Measurements from ENCODE around the gene HAT1. TPM values are rescaled to one million over a fixed set of nuclear protein-coding genes. Genes with fewer than 3 reads are reported as not detected.
A peak's percentile ranks its signal among the peaks of the same experiment; 100 is the strongest.

The HAT1 gene
- polyA plus RNA-seq, 4 donors, result 14.5 to 39.3 (median 30.5) TPM

- Histone ChIP-seq H3K4me1 (ENCODE audit: control insufficient read depth in 3 of 3, insufficient read depth in 2 of 3, low read depth in 1 of 3, low read length in 2 of 3) (no peaks in the 10 kb centered on the region), H3K9me3 (ENCODE audit: control insufficient read depth in 2 of 2, insufficient read depth in 1 of 2, low read depth in 1 of 2, low read length in 1 of 2) (peaks cover 0 to 12% of the 10 kb centered on the region in 2 donors), H3K4me3 (ENCODE audit: low read depth in 1 of 3, low read length in 3 of 3) (no peak overlapping the region), H3K27ac (ENCODE audit: low read depth in 1 of 3, low read length in 2 of 3) (no peak overlapping the region), H3K36me3 (ENCODE audit: control insufficient read depth in 3 of 3, insufficient read depth in 2 of 3, low read depth in 1 of 3, low read length in 3 of 3) (no peaks in the 10 kb centered on the region), H3K27me3 (ENCODE audit: control insufficient read depth in 3 of 3, insufficient read depth in 3 of 3, low read length in 3 of 3) (peaks cover 0 to 31% (median 2%) of the 10 kb centered on the region in 3 donors)
- 48 to 62% (median 60%) methylated on average over 2 of the region's 2 CpGs for WGBS, 3 donors
- FAIRE-seq, result peak; percentile 86
- no peak for DNase-seq
Measured at GRCh38 chr2:171902840-171903420, 19.3 kb upstream of the HAT1 start.

GRCh38 chr2:171908235-171908634, 14.0 kb upstream of the HAT1 start:
- FAIRE-seq (no peak), DNase-seq (no peak)
- Histone ChIP-seq H3K36me3 (ENCODE audit: control insufficient read depth in 3 of 3, insufficient read depth in 2 of 3, low read depth in 1 of 3, low read length in 3 of 3) (no peaks in the 10 kb centered on the region), H3K27me3 (ENCODE audit: control insufficient read depth in 3 of 3, insufficient read depth in 3 of 3, low read length in 3 of 3) (peaks cover 0 to 35% (median 2%) of the 10 kb centered on the region in 3 donors), H3K27ac (ENCODE audit: low read depth in 1 of 3, low read length in 2 of 3) (no peak overlapping the region), H3K4me3 (ENCODE audit: low read depth in 1 of 3, low read length in 3 of 3) (no peak overlapping the region), H3K4me1 (ENCODE audit: control insufficient read depth in 3 of 3, insufficient read depth in 2 of 3, low read depth in 1 of 3, low read length in 2 of 3) (no peaks in the 10 kb centered on the region), H3K9me3 (ENCODE audit: control insufficient read depth in 2 of 2, insufficient read depth in 1 of 2, low read depth in 1 of 2, low read length in 1 of 2) (no peaks in the 10 kb centered on the region)
- 89 to 93% (median 91%) methylated on average over 1 of the region's 1 CpG for WGBS, 3 donors

GRCh38 chr2:171909266-171909665, 13.0 kb upstream of the HAT1 start:
- no peak overlapping the region for H3K27ac ChIP-seq (ENCODE audit: low read depth in 1 of 3, low read length in 2 of 3)
- H3K9me3 ChIP-seq (ENCODE audit: control insufficient read depth in 2 of 2, insufficient read depth in 1 of 2, low read depth in 1 of 2, low read length in 1 of 2), result no peaks in the 10 kb centered on the region
- 84 to 98% (median 89%) methylated on average over 3 of the region's 3 CpGs for WGBS, 3 donors
- no peak for FAIRE-seq
- H3K27me3 ChIP-seq (ENCODE audit: control insufficient read depth in 3 of 3, insufficient read depth in 3 of 3, low read length in 3 of 3), result peaks cover 0 to 36% (median 0%) of the 10 kb centered on the region in 3 donors
- no peak for DNase-seq
- no peaks in the 10 kb centered on the region for H3K4me1 ChIP-seq (ENCODE audit: control insufficient read depth in 3 of 3, insufficient read depth in 2 of 3, low read depth in 1 of 3, low read length in 2 of 3)
- no peak overlapping the region for H3K4me3 ChIP-seq (ENCODE audit: low read depth in 1 of 3, low read length in 3 of 3)
- no peaks in the 10 kb centered on the region for H3K36me3 ChIP-seq (ENCODE audit: control insufficient read depth in 3 of 3, insufficient read depth in 2 of 3, low read depth in 1 of 3, low read length in 3 of 3)

- Histone ChIP-seq H3K36me3 (ENCODE audit: control insufficient read depth in 3 of 3, insufficient read depth in 2 of 3, low read depth in 1 of 3, low read length in 3 of 3) (no peaks in the 10 kb centered on the region), H3K27ac (ENCODE audit: low read depth in 1 of 3, low read length in 2 of 3) (no peak overlapping the region), H3K4me1 (ENCODE audit: control insufficient read depth in 3 of 3, insufficient read depth in 2 of 3, low read depth in 1 of 3, low read length in 2 of 3) (no peaks in the 10 kb centered on the region), H3K27me3 (ENCODE audit: control insufficient read depth in 3 of 3, insufficient read depth in 3 of 3, low read length in 3 of 3) (peaks cover 0 to 27% (median 0%) of the 10 kb centered on the region in 3 donors), H3K4me3 (ENCODE audit: low read depth in 1 of 3, low read length in 3 of 3) (no peak overlapping the region), H3K9me3 (ENCODE audit: control insufficient read depth in 2 of 2, insufficient read depth in 1 of 2, low read depth in 1 of 2, low read length in 1 of 2) (no peaks in the 10 kb centered on the region)
- DNase-seq (no peak), FAIRE-seq (no peak)
- WGBS, 3 donors, result 29 to 44% (median 37%) methylated on average over 1 of the region's 1 CpG
Measured at GRCh38 chr2:171910494-171910893, 11.8 kb upstream of the HAT1 start.

- Histone ChIP-seq H3K36me3 (ENCODE audit: control insufficient read depth in 3 of 3, insufficient read depth in 2 of 3, low read depth in 1 of 3, low read length in 3 of 3) (no peaks in the 10 kb centered on the region), H3K4me1 (ENCODE audit: control insufficient read depth in 3 of 3, insufficient read depth in 2 of 3, low read depth in 1 of 3, low read length in 2 of 3) (no peaks in the 10 kb centered on the region), H3K27me3 (ENCODE audit: control insufficient read depth in 3 of 3, insufficient read depth in 3 of 3, low read length in 3 of 3) (peaks cover 0 to 20% (median 0%) of the 10 kb centered on the region in 3 donors), H3K27ac (ENCODE audit: low read depth in 1 of 3, low read length in 2 of 3) (no peak overlapping the region), H3K4me3 (ENCODE audit: low read depth in 1 of 3, low read length in 3 of 3) (no peak overlapping the region), H3K9me3 (ENCODE audit: control insufficient read depth in 2 of 2, insufficient read depth in 1 of 2, low read depth in 1 of 2, low read length in 1 of 2) (no peaks in the 10 kb centered on the region)
- FAIRE-seq (no peak), DNase-seq (no peak)
- 80 to 82% (median 80%) methylated on average over 3 of the region's 3 CpGs for WGBS, 3 donors
Measured at GRCh38 chr2:171913517-171913916, 8.7 kb upstream of the HAT1 start.

GRCh38 chr2:171919453-171919852, 2.8 kb upstream of the HAT1 start:
- Histone ChIP-seq H3K27ac (ENCODE audit: low read depth in 1 of 3, low read length in 2 of 3) (no peak overlapping the region), H3K4me3 (ENCODE audit: low read depth in 1 of 3, low read length in 3 of 3) (no peak overlapping the region), H3K9me3 (ENCODE audit: control insufficient read depth in 2 of 2, insufficient read depth in 1 of 2, low read depth in 1 of 2, low read length in 1 of 2) (no peaks in the 10 kb centered on the region), H3K27me3 (ENCODE audit: control insufficient read depth in 3 of 3, insufficient read depth in 3 of 3, low read length in 3 of 3) (no peaks in the 10 kb centered on the region), H3K4me1 (ENCODE audit: control insufficient read depth in 3 of 3, insufficient read depth in 2 of 3, low read depth in 1 of 3, low read length in 2 of 3) (peaks cover 2 to 8% (median 4%) of the 10 kb centered on the region in 3 donors), H3K36me3 (ENCODE audit: control insufficient read depth in 3 of 3, insufficient read depth in 2 of 3, low read depth in 1 of 3, low read length in 3 of 3) (no peaks in the 10 kb centered on the region)
- 78 to 89% (median 88%) methylated on average over 2 of the region's 2 CpGs for WGBS, 3 donors
- DNase-seq (no peak), FAIRE-seq (no peak)

GRCh38 chr2:171921970-171922229, 361 bp upstream of the HAT1 start:
- Histone ChIP-seq H3K27me3 (ENCODE audit: control insufficient read depth in 3 of 3, insufficient read depth in 3 of 3, low read length in 3 of 3) (no peaks in the 10 kb centered on the region), H3K36me3 (ENCODE audit: control insufficient read depth in 3 of 3, insufficient read depth in 2 of 3, low read depth in 1 of 3, low read length in 3 of 3) (peaks cover 0 to 7% (median 0%) of the 10 kb centered on the region in 3 donors), H3K9me3 (ENCODE audit: control insufficient read depth in 2 of 2, insufficient read depth in 1 of 2, low read depth in 1 of 2, low read length in 1 of 2) (no peaks in the 10 kb centered on the region), H3K4me3 (ENCODE audit: low read depth in 1 of 3, low read length in 3 of 3) (peak overlapping the region in 1 of 3 donors; percentile 68), H3K27ac (ENCODE audit: low read depth in 1 of 3, low read length in 2 of 3) (peak overlapping the region in 2 of 3 donors; percentile 89), H3K4me1 (ENCODE audit: control insufficient read depth in 3 of 3, insufficient read depth in 2 of 3, low read depth in 1 of 3, low read length in 2 of 3) (peaks cover 2 to 8% (median 4%) of the 10 kb centered on the region in 3 donors)
- WGBS, 3 donors, result 10 to 20% (median 12%) methylated on average over 5 of the region's 5 CpGs
- DNase-seq, result no peak
- FAIRE-seq, result no peak

- WGBS, 3 donors, result 10 to 30% (median 18%) methylated on average over 13 of the region's 13 CpGs
- peak overlapping the region in 2 of 3 donors; percentile 89 to 98 for H3K27ac ChIP-seq (ENCODE audit: low read depth in 1 of 3, low read length in 2 of 3)
- H3K27me3 ChIP-seq (ENCODE audit: control insufficient read depth in 3 of 3, insufficient read depth in 3 of 3, low read length in 3 of 3), result no peaks in the 10 kb centered on the region
- H3K4me1 ChIP-seq (ENCODE audit: control insufficient read depth in 3 of 3, insufficient read depth in 2 of 3, low read depth in 1 of 3, low read length in 2 of 3), result peaks cover 2 to 8% (median 4%) of the 10 kb centered on the region in 3 donors
- peaks cover 0 to 12% (median 0%) of the 10 kb centered on the region in 3 donors for H3K36me3 ChIP-seq (ENCODE audit: control insufficient read depth in 3 of 3, insufficient read depth in 2 of 3, low read depth in 1 of 3, low read length in 3 of 3)
- H3K9me3 ChIP-seq (ENCODE audit: control insufficient read depth in 2 of 2, insufficient read depth in 1 of 2, low read depth in 1 of 2, low read length in 1 of 2), result no peaks in the 10 kb centered on the region
- DNase-seq, result peak; percentile 6 to 8
- no peak for FAIRE-seq
- peak overlapping the region in 2 of 3 donors; percentile 68 for H3K4me3 ChIP-seq (ENCODE audit: low read depth in 1 of 3, low read length in 3 of 3)
Measured at GRCh38 chr2:171923206-171923605, 945 bp downstream of the HAT1 start.
